Measurements from ENCODE around the gene BOK.

DNA sequence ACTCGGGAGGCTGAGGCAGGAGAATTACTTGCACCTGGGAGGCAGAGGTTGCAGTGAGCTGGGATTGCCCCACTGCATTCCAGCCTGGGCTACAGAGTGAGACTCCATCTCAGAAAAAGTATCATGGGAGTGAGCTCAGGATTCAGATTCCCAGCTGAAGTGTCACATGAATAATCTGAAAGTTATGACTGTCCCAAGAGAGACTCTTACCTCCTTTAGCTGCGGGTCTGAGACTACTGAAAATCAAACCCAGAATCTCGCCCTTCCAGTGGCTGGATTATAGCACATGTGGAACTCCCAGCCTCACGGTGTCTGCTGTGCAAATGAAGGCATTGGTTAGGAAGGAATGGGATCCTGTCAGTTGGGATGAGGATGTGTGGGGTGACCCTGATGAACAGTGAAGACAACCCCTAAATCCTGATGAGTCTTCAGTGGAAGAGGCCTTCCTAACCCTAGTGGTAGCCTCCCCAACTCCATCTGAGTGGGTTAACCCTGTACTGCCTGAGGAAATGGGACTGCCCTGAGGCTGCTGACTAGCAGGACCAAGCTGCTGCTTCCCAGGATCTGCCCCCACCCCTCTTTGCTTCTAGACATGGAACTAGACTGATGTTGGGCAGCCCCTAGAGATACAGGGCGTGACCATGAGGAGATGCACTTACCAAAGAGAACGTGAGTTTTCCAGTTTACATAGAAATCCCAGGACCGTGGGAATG is 16.5 kb downstream of the BOK start:
- TF ChIP-seq EZH2 (IDR thresholded peaks at IDR 0.05; ENCODE audit: borderline replicate concordance, insufficient read depth, low read length, poor library complexity, severe bottlenecking) = no peak
- TF ChIP-seq, protein P1, sequence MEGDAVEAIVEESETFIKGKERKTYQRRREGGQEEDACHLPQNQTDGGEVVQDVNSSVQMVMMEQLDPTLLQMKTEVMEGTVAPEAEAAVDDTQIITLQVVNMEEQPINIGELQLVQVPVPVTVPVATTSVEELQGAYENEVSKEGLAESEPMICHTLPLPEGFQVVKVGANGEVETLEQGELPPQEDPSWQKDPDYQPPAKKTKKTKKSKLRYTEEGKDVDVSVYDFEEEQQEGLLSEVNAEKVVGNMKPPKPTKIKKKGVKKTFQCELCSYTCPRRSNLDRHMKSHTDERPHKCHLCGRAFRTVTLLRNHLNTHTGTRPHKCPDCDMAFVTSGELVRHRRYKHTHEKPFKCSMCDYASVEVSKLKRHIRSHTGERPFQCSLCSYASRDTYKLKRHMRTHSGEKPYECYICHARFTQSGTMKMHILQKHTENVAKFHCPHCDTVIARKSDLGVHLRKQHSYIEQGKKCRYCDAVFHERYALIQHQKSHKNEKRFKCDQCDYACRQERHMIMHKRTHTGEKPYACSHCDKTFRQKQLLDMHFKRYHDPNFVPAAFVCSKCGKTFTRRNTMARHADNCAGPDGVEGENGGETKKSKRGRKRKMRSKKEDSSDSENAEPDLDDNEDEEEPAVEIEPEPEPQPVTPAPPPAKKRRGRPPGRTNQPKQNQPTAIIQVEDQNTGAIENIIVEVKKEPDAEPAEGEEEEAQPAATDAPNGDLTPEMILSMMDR (IDR thresholded peaks at IDR 0.05; ENCODE audit: poor library complexity, severe bottlenecking) = no peak
- no peak for TF ChIP-seq EP300 (conservative IDR thresholded peaks at IDR 0.05; ENCODE audit: poor library complexity, severe bottlenecking)

All from neural cell (in vitro differentiated cells).